ENCODE data around the gene MRGPRD.
A peak's percentile ranks its signal among the peaks of the same experiment; 100 is the strongest.

MRGPRD gene

GRCh38 chr11:69006816-69007215, 26.0 kb upstream of the MRGPRD start:
- peak overlapping the region; percentile 95 for H3K27ac ChIP-seq
- no peak for DNase-seq (ENCODE audit: low spot score)
- ChIA-PET POLR2A (ENCODE audit: low non-redundant PET) (no interaction called here), CTCF (no interaction called here)
- no peak for TF ChIP-seq CTCF (conservative IDR thresholded peaks at IDR 0.05; ENCODE audit: low read depth)

- no peak for TF ChIP-seq CTCF (conservative IDR thresholded peaks at IDR 0.05; ENCODE audit: low read depth)
- no peak for DNase-seq (ENCODE audit: low spot score)
- no peak overlapping the region for H3K27ac ChIP-seq
- ChIA-PET POLR2A (ENCODE audit: low non-redundant PET) (no interaction called here), CTCF (no interaction called here)
These were observed 25.0 kb upstream of the MRGPRD start for GRCh38 chr11:69005631-69006368.

GRCh38 chr11:69005183-69005630, 24.4 kb upstream of the MRGPRD start:
- no peak for TF ChIP-seq CTCF (conservative IDR thresholded peaks at IDR 0.05; ENCODE audit: low read depth)
- CTCF ChIA-PET: no interaction called here
- POLR2A ChIA-PET (ENCODE audit: low non-redundant PET): no interaction called here
- DNase-seq (ENCODE audit: low spot score): no peak
- H3K27ac ChIP-seq: no peak overlapping the region

GRCh38 chr11:69004411-69005182, 23.8 kb upstream of the MRGPRD start:
- no peak overlapping the region for H3K27ac ChIP-seq
- no peak for DNase-seq (ENCODE audit: low spot score)
- CTCF ChIA-PET: no interaction called here
- POLR2A ChIA-PET (ENCODE audit: low non-redundant PET): no interaction called here
- no peak for TF ChIP-seq CTCF (conservative IDR thresholded peaks at IDR 0.05; ENCODE audit: low read depth)

- no peak for TF ChIP-seq CTCF (conservative IDR thresholded peaks at IDR 0.05; ENCODE audit: low read depth)
- H3K27ac ChIP-seq: no peak overlapping the region
- ChIA-PET POLR2A (ENCODE audit: low non-redundant PET) (no interaction called here), CTCF (interaction anchor here (0.5 kb wide), 1 partner anchor 652 kb away, joined by 3 read pairs; no protein-coding TSS in a partner anchor)
- no peak for DNase-seq (ENCODE audit: low spot score)
These were observed 23.1 kb upstream of the MRGPRD start for GRCh38 chr11:69003866-69004367.

GRCh38 chr11:69003301-69003865, 22.6 kb upstream of the MRGPRD start:
- no peak for DNase-seq (ENCODE audit: low spot score)
- no peak for TF ChIP-seq CTCF (conservative IDR thresholded peaks at IDR 0.05; ENCODE audit: low read depth)
- CTCF ChIA-PET: interaction anchor here (0.5 kb wide), 1 partner anchor 651 kb away, joined by 3 read pairs; no protein-coding TSS in a partner anchor
- no peak overlapping the region for H3K27ac ChIP-seq
- POLR2A ChIA-PET (ENCODE audit: low non-redundant PET): no interaction called here

All from RWPE1 (cell line).